ENCODE measurements around the gene MYO7A.
A peak's percentile ranks its signal among the peaks of the same experiment; 100 is the strongest.

GRCh38 chr11:77187776-77188632 lies 60.0 kb downstream of the MYO7A start:
- TF ChIP-seq POLR2A (IDR thresholded peaks at IDR 0.05) (no peak), CTCF (IDR thresholded peaks at IDR 0.05) (peak; percentile 67 to 82 (median 77)), POLR2AphosphoS5 (IDR thresholded peaks at IDR 0.05) (no peak)
